HG03575 (cell line): ENCODE results near the gene CSPG4.
"Not testable (repeated sequence)": the region's sequence is repeated elsewhere in the genome, so short reads cannot be mapped to it uniquely, and the experiment has no call there.

ENCODE experiments used
- ATAC-seq: cut with Tn5 transposase; IDR thresholded peaks from one replicate; pipeline ENCODE4 v1.9.1; 2021; ENCODE audit not compliant: unreplicated experiment, insufficient number of reproducible peaks, low FRiP score; ENCODE audit errors: extremely low read depth

The CSPG4 gene

DNA sequence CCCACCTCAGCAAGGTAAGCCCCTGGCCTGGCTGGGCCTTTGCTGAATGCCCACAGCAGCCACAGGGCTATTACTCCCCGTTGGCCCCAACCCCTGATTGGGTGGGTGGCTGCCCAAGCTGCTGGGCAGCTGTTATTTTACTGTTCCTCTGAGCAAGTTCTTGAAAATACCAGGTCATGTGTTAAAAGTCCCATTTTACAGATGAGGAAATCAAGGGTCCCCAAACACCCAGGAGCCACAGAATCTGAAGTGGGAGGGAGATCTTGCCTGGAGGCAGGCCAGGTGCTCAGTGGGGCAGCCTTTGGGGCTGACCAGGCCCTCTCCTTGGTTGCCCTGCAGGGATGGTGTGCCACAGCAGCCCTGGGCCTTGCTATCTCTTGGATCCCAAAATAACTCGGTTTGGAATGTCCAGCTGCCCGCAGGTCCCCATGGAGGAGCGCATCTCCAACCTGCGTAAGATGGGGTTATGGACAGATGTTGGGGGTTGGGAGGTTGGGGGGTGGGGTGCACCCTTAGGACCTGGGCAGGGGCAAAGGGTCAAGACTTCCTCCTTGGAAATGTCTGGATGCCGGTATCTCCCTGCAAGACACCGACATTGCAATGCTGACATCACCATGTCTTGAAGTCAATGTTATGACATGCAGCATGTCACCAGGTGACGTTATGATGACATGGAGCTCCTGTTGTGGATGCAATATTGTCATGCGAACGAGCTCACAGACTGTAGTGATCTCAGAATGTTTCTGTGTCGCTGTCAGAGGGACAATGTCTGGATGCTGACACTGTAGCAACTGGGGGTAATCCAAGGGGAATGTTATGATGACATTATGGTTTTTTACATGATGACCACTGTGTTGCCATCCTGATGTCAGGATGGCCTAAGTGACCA is 13.3 kb upstream of the CSPG4 start:
- ATAC-seq = no peak

DNA sequence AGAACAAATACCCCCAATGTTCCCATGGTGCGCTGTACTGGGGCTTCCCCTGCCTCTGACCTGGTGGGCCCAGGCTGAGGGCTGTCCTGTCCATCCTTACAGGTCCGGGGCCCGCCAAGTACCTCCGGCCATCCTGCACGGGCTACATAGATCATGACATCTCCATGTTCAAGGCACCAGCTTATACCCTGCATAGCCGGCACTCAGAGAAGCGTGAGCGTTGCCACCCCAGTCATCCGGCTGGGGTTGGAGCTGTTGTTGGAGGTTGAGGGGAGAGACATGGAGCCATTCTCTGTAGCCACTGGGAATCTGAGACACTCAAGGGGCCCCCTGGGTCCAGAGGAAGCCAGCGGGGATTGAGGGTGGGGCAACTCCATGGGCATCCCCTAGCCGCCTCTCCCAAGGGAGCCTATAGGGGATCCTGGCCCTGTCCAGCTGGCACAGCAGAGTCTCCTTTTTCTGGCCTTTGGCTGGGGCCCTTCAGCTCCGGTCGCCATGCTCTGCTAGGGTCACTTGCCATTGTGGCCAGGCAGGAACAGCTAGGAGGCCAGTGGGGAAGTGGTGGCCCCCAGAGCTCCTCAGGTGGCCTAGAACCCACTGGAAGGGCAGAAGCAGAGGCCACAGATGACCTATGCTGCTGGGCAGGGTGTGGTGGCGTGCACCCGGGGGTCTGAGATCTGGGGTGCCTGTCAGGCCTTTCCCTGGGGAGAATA is 12.5 kb upstream of the CSPG4 start:
- no peak for ATAC-seq

DNA sequence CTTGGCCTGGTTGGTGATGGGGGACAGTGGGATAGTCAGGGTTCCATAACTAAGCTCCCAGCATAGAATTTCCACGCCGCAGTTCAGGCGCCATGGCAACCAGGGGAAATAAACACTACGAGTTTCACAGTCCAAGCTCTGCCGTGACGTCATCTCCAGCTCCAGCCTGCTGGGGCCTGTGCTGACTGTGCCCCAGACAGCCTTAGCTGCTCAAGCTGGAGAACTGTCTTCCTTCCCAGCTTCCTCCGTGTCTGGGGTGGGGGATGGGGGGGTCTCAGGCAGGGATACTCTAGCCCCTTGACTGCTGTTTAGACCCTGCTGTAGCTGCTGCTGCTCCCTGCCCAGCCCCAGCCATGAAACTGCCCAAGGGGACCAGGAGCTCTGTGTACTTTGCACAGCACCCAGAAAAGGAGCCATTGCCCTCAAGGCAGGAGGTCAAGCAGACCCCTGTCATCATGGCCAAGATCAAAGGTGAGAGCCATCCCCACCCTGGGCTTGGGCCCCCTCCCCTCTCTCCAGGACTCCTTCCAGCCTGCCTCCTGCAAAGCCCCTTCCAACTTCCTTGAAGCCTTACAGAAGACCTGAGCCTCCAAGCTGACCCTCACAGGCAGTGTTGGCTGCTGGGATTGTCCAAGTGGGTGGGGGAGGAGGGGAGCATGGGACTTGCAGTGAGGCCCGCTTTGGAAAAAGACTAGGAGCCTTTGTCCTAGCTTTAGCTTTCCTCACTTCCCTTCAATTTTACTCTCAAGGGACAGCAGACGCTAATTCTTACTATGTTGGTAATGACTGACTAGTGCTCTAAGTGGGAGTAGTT is 11.4 kb upstream of the CSPG4 start:
- ATAC-seq = no peak

DNA sequence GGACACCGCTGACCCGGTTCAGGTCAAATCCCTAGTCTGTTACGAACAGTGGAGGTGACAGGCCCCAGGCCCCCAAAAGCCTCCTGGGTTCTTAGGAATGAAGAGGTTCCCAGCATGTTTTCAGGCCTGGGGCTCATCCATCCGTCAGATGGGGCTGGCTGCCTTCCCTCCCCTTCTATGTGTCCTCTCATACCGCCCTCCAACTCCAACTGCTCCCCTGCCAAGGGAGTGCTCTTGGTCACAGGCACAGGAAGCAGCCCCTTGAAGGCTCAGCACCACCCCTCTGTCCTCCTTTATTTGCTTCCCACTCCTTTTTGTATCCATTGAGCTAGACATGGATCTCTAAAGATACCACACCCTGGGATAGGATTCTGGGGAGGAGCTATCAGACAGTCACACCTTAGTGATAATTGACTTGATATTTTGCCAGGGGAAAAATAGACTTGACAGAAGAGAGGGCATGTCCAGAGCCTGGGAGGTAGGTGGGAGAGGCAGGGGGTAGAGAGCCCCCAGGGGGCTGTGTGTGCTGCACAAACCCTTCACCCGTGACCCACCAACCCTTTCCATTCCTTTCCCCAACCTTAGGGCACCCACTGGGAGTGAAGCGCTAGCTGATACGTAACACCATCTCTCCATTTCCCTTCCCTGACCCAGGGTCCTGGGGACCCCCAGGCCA is 10.7 kb upstream of the CSPG4 start:
- ATAC-seq = no peak

DNA sequence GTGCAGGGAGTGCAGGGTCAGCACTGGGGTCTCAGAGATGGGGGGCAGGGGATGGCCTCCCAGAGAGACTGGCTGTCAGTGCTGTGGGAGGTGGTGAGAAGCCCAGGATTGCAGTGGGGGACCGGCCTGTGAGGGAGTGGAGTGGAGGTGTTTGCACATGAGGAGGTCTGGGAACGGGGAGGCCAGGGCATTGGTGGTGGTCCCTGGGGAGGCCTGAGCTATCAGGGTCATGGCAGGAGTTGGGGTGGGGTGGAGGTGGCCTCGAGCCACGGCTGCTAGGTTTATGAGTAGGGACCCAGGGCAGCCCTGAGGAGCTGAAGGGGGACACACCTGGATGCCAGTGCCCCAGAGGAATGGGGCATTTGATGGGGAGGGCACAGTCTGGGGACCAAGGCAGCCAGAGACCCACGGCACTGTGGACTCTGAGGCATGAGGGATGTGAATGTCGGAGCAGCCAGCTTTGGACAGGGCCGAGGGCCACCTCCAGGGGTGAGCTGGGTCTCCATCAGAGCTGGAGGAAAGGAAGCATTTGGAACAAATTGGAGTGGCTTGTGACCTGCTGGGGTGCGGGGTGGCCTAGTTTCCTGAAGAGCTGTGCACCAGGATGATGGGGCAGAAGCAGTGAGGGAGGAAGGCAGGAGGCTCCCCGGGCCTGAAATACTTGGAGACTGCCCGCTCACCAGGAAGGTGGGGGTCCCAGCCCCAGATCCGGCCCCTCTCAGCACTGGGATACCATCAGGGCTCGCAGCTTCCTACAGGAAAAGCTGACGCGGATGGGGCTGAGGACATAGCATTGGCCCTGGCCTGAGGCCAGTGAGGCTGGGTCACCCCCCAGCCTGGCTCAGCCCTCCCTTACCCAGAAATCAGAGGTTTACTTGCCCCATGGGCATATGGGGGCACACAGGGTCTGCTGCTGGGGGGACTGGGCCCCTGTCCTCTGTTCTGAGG is 9.5 kb upstream of the CSPG4 start:
- no peak for ATAC-seq

DNA sequence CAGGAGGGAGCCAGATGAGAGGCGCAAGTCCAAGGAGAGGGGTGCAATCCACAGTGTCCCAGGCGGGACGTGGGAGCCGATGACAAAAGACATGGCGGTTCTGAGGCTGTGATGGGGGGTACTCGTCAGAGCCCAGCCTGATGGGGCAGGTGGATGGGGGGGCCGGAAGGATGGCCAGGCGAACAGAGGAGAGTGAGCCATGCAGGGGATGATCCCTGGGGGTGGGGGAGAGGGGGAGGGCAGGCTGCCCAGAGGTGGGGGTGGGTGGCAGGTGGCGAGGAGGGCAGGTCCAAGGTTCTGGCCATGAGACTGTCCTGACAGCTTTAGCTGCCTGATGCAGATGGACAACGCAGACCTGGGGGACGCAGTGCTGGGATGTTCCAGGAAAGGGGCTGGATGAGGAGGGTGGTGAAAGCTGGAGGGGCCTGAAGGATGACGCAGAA is 8.9 kb upstream of the CSPG4 start:
- no peak for ATAC-seq

DNA sequence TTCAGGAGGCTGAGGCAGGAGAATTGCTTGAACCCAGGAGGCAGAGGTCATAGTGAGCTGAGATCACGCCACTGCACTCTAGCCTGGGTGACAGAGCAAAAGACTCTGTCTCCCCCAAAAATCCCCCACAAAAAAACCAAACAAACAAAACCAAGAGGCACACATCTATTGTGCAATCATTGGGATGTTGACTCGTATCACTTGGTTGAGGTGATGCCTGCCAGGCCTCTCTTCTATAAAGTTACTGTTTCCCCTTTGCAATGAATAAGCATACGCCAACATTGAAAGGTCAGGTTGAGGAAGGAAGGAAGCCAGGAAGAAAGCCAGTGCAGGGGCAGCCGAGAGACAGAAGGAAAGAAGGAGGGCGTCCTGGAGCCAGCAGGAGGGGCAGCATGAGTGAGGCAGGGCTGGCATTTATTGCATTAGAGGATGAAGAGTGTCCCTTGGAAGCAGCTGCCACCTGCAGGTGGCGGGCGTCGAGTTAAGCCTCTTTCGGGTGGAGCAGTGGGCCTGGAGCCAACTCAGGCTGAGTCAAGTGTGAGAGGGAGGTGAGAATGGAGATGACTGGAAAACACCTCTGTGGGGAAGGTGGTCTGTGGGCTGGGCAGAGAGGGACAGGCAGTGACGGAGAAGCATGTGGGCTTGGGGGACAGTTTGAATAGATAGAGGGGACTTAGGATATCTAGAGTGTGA is 8.3 kb upstream of the CSPG4 start:
- no peak for ATAC-seq

DNA sequence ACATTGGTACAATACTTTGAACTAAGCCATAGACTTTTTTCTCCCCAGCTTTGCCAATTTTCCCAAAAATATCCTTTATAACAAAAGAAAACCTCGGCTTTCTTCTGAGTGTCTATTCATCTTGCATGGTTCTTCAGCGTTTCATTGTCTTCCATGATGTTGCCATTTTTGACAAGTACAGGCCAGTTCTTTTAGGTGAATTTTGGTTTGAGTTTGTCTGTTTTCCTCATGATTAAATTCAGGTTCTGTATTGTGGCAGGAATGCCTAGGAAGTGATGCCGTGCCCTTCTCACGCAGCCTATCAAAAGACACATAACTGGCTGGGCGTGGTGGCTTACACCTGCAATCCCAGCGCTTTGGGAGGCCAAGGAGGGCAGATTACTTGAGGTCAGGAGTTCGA is 7.6 kb upstream of the CSPG4 start:
- ATAC-seq = no peak

DNA sequence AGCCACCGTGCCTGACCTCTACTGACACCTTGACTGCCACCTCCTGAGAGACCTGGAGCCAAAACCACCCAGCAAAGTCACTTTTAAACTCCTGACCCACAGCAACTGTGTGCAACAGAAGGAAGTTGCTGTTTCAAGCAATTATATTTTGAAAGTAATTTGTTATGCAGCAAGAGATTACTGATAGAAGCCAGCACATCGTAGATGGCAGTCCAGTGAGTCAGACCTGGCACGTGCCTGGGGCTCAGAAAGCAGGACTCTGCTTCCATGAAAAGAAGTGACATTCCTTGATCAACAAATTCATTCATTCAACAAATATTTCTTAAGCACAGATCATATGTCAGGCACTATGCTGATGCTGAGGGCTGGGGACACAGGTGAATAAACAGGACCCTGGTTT is 5.7 kb upstream of the CSPG4 start:
- no peak for ATAC-seq

DNA sequence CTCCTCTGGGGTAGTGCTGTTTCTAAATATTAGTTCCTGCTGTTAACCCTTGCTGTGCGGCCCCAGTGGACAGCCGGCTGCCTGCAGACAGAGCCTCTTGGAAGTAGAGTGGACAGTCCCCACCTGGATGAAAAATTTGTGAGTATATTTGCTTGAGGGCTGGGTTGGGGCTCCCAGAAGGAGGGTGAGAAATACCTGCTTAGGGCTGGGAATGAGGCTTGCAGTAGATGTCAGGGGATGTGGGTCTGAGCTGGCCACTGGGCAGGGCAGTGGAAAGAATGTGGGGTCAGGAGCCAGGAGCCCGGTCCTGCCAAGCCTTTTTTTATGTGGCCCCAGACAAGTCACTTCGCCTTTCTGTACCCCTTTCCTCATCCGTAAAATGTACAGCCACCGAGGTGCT is 4.4 kb upstream of the CSPG4 start:
- ATAC-seq = not testable (repeated sequence)

DNA sequence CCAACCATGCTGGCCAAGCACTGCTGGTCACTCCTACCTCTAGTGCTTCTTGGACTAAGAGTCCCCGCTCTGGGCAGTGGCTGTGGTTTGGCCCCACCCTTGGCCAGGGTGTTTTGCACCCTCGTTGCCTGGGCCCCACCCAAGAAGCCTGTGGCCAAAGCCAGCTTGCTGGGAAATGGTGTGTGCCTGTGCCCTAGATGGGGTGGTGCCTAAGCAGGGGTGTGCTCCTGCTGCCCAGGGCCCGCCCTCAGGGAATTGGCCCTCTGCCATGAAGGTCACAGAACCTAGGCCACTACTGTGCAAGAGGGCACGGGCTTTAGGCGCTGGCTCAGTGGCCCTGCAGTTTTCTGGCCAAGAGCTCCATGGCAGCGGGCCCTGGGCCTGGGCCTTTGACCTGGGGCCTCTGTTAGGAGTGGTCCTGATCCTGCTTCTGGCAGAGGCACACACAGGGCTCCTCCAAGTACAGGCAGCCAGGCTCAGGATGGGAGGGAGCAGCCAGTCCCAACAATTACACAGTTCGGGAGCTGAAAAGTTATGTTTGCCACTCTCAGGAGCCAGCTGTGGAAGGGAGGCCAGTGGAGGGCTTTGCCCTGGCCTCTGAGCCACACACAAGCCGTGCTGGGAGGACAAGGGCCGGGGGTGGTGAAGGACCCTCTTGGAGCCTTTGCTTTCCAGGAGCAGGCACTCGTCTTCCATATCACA is 3.8 kb upstream of the CSPG4 start:
- ATAC-seq = not testable (repeated sequence)

DNA sequence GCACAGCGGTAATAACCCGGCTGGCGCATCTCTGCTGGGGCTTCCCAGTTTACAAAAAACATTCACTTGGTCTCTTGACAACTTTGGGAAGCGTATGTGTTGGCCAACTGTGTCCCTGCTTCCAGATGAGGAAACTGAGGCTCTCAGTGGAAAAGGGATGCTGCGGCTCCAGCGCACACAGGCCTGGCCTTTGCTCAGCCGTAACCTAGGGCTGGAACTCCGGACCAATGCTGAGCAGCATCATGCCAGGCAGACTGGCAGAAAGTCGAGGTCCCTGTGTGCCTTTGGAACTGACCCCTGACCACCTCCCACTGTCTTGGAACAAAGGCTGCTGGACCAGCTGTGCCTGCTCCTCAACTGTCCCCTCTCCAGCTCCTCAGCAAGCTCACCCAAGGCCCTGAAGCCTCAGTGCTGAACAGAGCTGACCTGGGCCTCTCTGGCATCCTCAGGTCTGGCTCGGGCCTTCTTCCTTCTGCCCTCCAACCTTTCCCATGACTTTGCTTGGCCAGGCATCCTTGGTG is 2.7 kb upstream of the CSPG4 start:
- not testable (repeated sequence) for ATAC-seq

DNA sequence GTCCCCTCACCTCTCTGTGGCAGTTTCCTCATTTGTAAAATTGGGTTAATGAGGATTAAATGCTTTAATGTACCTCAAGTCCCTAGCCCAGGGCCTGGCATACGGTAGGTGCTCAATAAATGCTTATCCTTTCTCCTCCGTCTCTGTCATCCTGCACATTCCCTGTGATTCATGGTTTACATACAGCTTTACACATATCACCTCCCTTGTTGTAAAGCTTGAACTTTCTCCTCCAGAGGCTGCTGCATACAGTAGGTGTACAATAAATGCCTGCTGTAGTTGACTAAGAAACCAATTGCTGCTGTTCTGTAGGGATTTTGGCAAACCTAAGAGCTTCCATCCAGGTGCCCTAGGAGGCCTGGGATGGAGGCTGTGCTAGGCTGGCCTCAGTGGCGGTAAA is 1.5 kb upstream of the CSPG4 start:
- ATAC-seq = no peak

DNA sequence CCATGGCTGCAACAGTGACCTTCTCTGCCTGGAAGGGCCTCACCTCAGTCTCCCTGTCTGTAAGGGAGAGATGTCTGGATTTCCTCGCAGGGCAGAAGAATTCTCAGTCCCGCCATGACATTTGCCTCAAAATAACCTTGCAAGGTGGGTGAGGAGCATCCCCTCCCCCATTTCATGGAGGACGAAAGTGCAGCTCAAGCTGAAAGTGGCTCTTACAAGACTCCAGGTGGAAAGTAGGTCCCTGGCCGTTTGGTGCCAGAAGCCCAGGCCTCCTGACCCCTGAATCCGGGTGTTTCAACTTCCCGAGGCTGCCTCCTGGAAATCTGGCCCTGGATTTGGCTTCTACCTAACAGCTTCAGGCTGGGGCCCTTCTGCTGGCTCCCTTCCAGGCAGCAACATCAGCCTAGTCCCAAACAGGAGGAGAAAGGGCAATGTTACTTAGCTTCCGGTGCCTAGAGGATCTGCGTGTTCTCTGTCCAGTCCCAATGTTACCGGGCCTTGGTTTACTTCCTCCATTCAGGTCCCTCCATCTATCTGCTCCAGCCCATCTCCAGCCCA is 769 bp upstream of the CSPG4 start:
- no peak for ATAC-seq

DNA sequence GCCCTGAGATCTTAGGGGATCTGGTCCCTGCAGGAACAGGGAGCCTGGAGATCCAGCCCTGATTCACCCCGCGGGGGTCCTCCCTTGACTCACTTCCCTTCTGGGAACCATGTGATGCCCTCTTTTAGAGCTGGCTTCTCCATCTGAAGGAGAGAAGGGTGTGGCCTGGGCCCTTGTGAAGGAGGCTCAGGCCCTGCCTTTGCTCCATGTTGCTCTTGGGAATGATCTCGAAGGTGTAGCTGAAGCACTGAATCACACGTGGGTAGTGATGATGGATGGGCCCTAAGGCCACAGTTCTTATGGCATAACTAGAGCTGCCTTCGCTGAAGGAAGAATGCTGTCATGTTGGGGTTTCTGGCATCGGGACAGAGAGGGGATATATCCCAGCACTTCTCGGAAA is 1.2 kb downstream of the CSPG4 start:
- not testable (repeated sequence) for ATAC-seq

DNA sequence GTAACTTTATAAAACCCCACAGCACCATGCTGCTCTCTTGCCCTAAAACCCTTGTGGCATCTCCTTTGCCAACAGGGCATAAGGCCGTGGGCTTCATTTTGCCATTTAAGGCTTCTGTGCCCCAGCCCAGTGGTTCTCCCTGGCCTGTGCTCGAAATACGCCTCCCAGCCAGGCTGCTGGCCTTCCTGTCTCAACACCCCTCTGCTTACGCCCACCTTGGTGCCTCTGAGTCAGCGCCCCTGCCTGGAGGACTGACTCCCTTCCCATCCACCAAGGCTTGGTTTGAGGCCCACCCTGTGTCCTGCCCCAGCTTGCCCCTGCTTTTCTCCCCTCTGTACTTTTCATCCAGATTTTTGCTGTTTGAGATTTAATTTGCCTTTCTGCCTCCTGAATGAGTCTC is 1.8 kb downstream of the CSPG4 start:
- ATAC-seq = not testable (repeated sequence)
